Trophoblast cell (in vitro differentiated cells and primary cell): ENCODE data around the gene SLC22A5.

Source experiments
- DNase-seq, 2 donors: peaks; one replicate each; pipeline ENCODE4 v3.0.0-alpha.2; 2016
- H2AFZ ChIP-seq: 2 replicates; pipeline ENCODE4 v1.6.1; 2013; ENCODE audit warnings: low read length, moderate library complexity, mild to moderate bottlenecking; ENCODE audit not compliant: insufficient read depth, poor library complexity
- H2AK5ac ChIP-seq: 2 replicates; pipeline ENCODE4 v1.6.1; 2013; ENCODE audit warnings: mild to moderate bottlenecking, low read length
- H2BK120ac ChIP-seq: 2 replicates; pipeline ENCODE4 v1.6.1; 2013; ENCODE audit warnings: low read length, mild to moderate bottlenecking, moderate library complexity; ENCODE audit not compliant: insufficient read depth, poor library complexity
- H2BK12ac ChIP-seq: 2 replicates; pipeline ENCODE4 v1.6.1; 2013; ENCODE audit warnings: mild to moderate bottlenecking, low read length, moderate library complexity
- H2BK5ac ChIP-seq: 2 replicates; pipeline ENCODE4 v1.6.1; 2013; ENCODE audit warnings: low read length, low read depth, moderate library complexity, mild to moderate bottlenecking; ENCODE audit not compliant: poor library complexity
- H3K14ac ChIP-seq: 2 replicates; pipeline ENCODE4 v1.6.1; 2013; ENCODE audit warnings: mild to moderate bottlenecking, low read length
- H3K18ac ChIP-seq: 2 replicates; pipeline ENCODE4 v1.6.1; 2013; ENCODE audit warnings: mild to moderate bottlenecking, low read length
- H3K23ac ChIP-seq: 2 replicates; pipeline ENCODE4 v1.6.1; 2013; ENCODE audit warnings: low read length
- H3K27ac ChIP-seq: 2 replicates; pipeline ENCODE4 v1.5.1; 2013; ENCODE audit warnings: low read depth, mild to moderate bottlenecking, inconsistent platforms, low read length, moderate library complexity
- H3K27me3 ChIP-seq: 2 replicates; pipeline ENCODE4 v1.6.1; 2013; ENCODE audit warnings: inconsistent platforms, mild to moderate bottlenecking, low read length, moderate library complexity; ENCODE audit not compliant: insufficient read depth
- H3K36me3 ChIP-seq, 2 experiments: 1 replicate in 1 of 2; 2 replicates in 1 of 2; pipeline ENCODE4 v1.6.1; 2013; ENCODE audit warnings: low read length in 2 of 2, mild to moderate bottlenecking in 2 of 2, moderate library complexity in 1 of 2; ENCODE audit not compliant: insufficient read depth in 2 of 2, control insufficient read depth in 1 of 2
- H3K4ac ChIP-seq: 2 replicates; pipeline ENCODE4 v1.6.1; 2013; ENCODE audit warnings: low read depth, mild to moderate bottlenecking, low read length, moderate library complexity
- H3K4me1 ChIP-seq, 2 experiments: 1 replicate in 1 of 2; 2 replicates in 1 of 2; pipeline ENCODE4 v1.6.1; 2013; ENCODE audit warnings: low read length in 2 of 2, mild to moderate bottlenecking in 2 of 2, moderate library complexity in 1 of 2; ENCODE audit not compliant: insufficient read depth in 2 of 2, control insufficient read depth in 1 of 2
- H3K4me2 ChIP-seq: 2 replicates; pipeline ENCODE4 v1.6.1; 2013; ENCODE audit warnings: inconsistent platforms, mild to moderate bottlenecking, low read length, moderate library complexity
- H3K4me3 ChIP-seq: 2 replicates; pipeline ENCODE4 v1.5.1; 2013; ENCODE audit warnings: mild to moderate bottlenecking, low read depth, low read length, inconsistent platforms
- H3K79me1 ChIP-seq: one replicate; pipeline ENCODE4 v1.6.1; 2013; ENCODE audit warnings: low read length
- H3K79me2 ChIP-seq: 2 replicates; pipeline ENCODE4 v1.6.1; 2013; ENCODE audit warnings: low read length, mild to moderate bottlenecking; ENCODE audit not compliant: control insufficient read depth, insufficient read depth, poor library complexity
- H3K9ac ChIP-seq: 2 replicates; pipeline ENCODE4 v1.6.1; 2013; ENCODE audit warnings: mild to moderate bottlenecking, low read length
- H3K9me3 ChIP-seq: 2 replicates; pipeline ENCODE4 v1.6.1; 2013; ENCODE audit warnings: low read depth, mild to moderate bottlenecking, control low read depth, inconsistent platforms, low read length; ENCODE audit not compliant: insufficient read depth
- H4K12ac ChIP-seq: 2 replicates; pipeline ENCODE4 v1.6.1; 2013; ENCODE audit warnings: low read depth, mild to moderate bottlenecking, low read length, moderate library complexity
- H4K8ac ChIP-seq: 2 replicates; pipeline ENCODE4 v1.6.1; 2013; ENCODE audit warnings: low read depth, mild to moderate bottlenecking, low read length, moderate library complexity
- H4K91ac ChIP-seq: one replicate; pipeline ENCODE4 v1.6.1; 2013; ENCODE audit warnings: low read depth, mild to moderate bottlenecking, low read length, moderate library complexity
- WGBS: extraction: QIAGEN DNeasy Blood & Tissue Kit; methylation state at CpG from one replicate; pipeline ENCODE4 v1.1.7; 2013; ENCODE audit warnings: missing lambda C conversion rate; ENCODE audit not compliant: insufficient read length, insufficient coverage; ENCODE audit errors: extremely low coverage; 5-methylcytosine and 5-hydroxymethylcytosine counted together

The SLC22A5 gene

GRCh38 chr5:132376694-132377641 is 7.5 kb downstream of the SLC22A5 start:
- Histone ChIP-seq H4K8ac (no peak overlapping the region), H2AFZ (no peak overlapping the region), H3K18ac (no peak overlapping the region), H2AK5ac (no peak overlapping the region), H2BK12ac (no peak overlapping the region), H3K27me3 (no peaks in the 10 kb centered on the region), H3K27ac (no peak overlapping the region), H3K79me2 (no peaks in the 10 kb centered on the region), H3K23ac (no peak overlapping the region), H4K12ac (no peak overlapping the region), H4K91ac (no peak overlapping the region), H3K4ac (no peak overlapping the region), H3K79me1 (no peaks in the 10 kb centered on the region), H3K9me3 (no peaks in the 10 kb centered on the region), H3K4me2 (no peak overlapping the region), H3K36me3 (no peaks in the 10 kb centered on the region), H3K4me1 (peaks cover 7% of the 10 kb centered on the region in 2 experiments), H2BK120ac (no peak overlapping the region), H2BK5ac (no peak overlapping the region), H3K4me3 (no peak overlapping the region), H3K14ac (no peak overlapping the region), H3K9ac (no peak overlapping the region)
- no peak for DNase-seq
- WGBS, result no CpG with 5 or more reads among the region's 16 CpGs

- WGBS, result no CpG with 5 or more reads among the region's 7 CpGs
- Histone ChIP-seq H3K27ac (no peak overlapping the region), H3K4me3 (no peak overlapping the region), H3K18ac (no peak overlapping the region), H3K23ac (no peak overlapping the region), H3K79me1 (no peaks in the 10 kb centered on the region), H2AK5ac (no peak overlapping the region), H3K36me3 (no peaks in the 10 kb centered on the region), H4K12ac (no peak overlapping the region), H3K14ac (no peak overlapping the region), H3K4ac (no peak overlapping the region), H4K91ac (no peak overlapping the region), H2BK12ac (no peak overlapping the region), H3K79me2 (no peaks in the 10 kb centered on the region), H3K4me1 (no peaks in the 10 kb centered on the region), H2BK120ac (no peak overlapping the region), H3K9ac (no peak overlapping the region), H3K9me3 (no peaks in the 10 kb centered on the region), H2AFZ (no peak overlapping the region), H3K4me2 (no peak overlapping the region), H4K8ac (no peak overlapping the region), H3K27me3 (no peaks in the 10 kb centered on the region), H2BK5ac (no peak overlapping the region)
- no peak for DNase-seq
These were observed 8.2 kb downstream of the SLC22A5 start for GRCh38 chr5:132377738-132378137.

GRCh38 chr5:132378580-132378979 is 9.1 kb downstream of the SLC22A5 start:
- no peak overlapping the region for H3K27ac ChIP-seq
- WGBS, result no CpG with 5 or more reads among the region's 3 CpGs
- no peak overlapping the region for H4K8ac ChIP-seq
- no peak overlapping the region for H4K12ac ChIP-seq
- H2AK5ac ChIP-seq, result no peak overlapping the region
- no peaks in the 10 kb centered on the region for H3K9me3 ChIP-seq
- no peaks in the 10 kb centered on the region for H3K36me3 ChIP-seq
- H3K23ac ChIP-seq, result no peak overlapping the region
- no peaks in the 10 kb centered on the region for H3K79me1 ChIP-seq
- H4K91ac ChIP-seq, result no peak overlapping the region
- DNase-seq, result no peak
- no peak overlapping the region for H3K4me2 ChIP-seq
- H2BK12ac ChIP-seq, result no peak overlapping the region
- H3K18ac ChIP-seq, result no peak overlapping the region
- H3K14ac ChIP-seq, result no peak overlapping the region
- no peak overlapping the region for H2BK120ac ChIP-seq
- no peak overlapping the region for H2AFZ ChIP-seq
- H3K4ac ChIP-seq, result no peak overlapping the region
- H3K27me3 ChIP-seq, result no peaks in the 10 kb centered on the region
- H3K9ac ChIP-seq, result no peak overlapping the region
- H3K4me1 ChIP-seq, result no peaks in the 10 kb centered on the region
- no peak overlapping the region for H3K4me3 ChIP-seq
- H3K79me2 ChIP-seq, result no peaks in the 10 kb centered on the region
- H2BK5ac ChIP-seq, result no peak overlapping the region

GRCh38 chr5:132380047-132380446 is 10.5 kb downstream of the SLC22A5 start:
- no peak overlapping the region for H3K4ac ChIP-seq
- no peak overlapping the region for H2AK5ac ChIP-seq
- WGBS, result no CpG with 5 or more reads among the region's 6 CpGs
- H3K79me1 ChIP-seq, result no peaks in the 10 kb centered on the region
- no peaks in the 10 kb centered on the region for H3K79me2 ChIP-seq
- DNase-seq, result no peak
- H3K9ac ChIP-seq, result no peak overlapping the region
- no peaks in the 10 kb centered on the region for H3K36me3 ChIP-seq
- H4K91ac ChIP-seq, result no peak overlapping the region
- H3K27me3 ChIP-seq, result no peaks in the 10 kb centered on the region
- no peak overlapping the region for H4K8ac ChIP-seq
- H2BK5ac ChIP-seq, result no peak overlapping the region
- H3K9me3 ChIP-seq, result no peaks in the 10 kb centered on the region
- no peak overlapping the region for H2BK12ac ChIP-seq
- no peak overlapping the region for H3K4me3 ChIP-seq
- no peak overlapping the region for H2AFZ ChIP-seq
- H3K23ac ChIP-seq, result no peak overlapping the region
- no peak overlapping the region for H4K12ac ChIP-seq
- H3K4me2 ChIP-seq, result no peak overlapping the region
- H3K4me1 ChIP-seq, result peaks cover 4 to 5% of the 10 kb centered on the region in 2 experiments
- H3K18ac ChIP-seq, result no peak overlapping the region
- no peak overlapping the region for H3K14ac ChIP-seq
- H2BK120ac ChIP-seq, result no peak overlapping the region
- H3K27ac ChIP-seq, result no peak overlapping the region
